Epithelial cell of prostate (primary cell): ENCODE measurements around the gene CEMP1.
A peak's percentile ranks its signal among the peaks of the same experiment; 100 is the strongest.
"Not testable (repeated sequence)": the region's sequence is repeated elsewhere in the genome, so short reads cannot be mapped to it uniquely, and the experiment has no call there.

ENCODE experiments used
- DNase-seq: peaks from one replicate; pipeline ENCODE4 v3.0.0-alpha.2; 2011; ENCODE audit warnings: low read depth, low spot score
- H3K27ac ChIP-seq: fragments of 450-650 bp; 2 replicates; pipeline ENCODE4 v1.5.1; 2017; ENCODE audit warnings: mild to moderate bottlenecking

Gene CEMP1

GRCh38 chr16:2531371-2531695 is at the start of gene CEMP1:
CEMP1 (minus strand) TSS chr16:2531408; CDS start chr16:2531073, 335 bp downstream.
- no peak for DNase-seq
- peak within 1 kb of the TSS; percentile 72 for H3K27ac ChIP-seq

- not testable (repeated sequence) for DNase-seq, H3K27ac ChIP-seq
These were observed 49.6 kb upstream of the CEMP1 start for GRCh38 chr16:2580818-2581217.

- DNase-seq, H3K27ac ChIP-seq: not testable (repeated sequence)
These were observed 48.9 kb upstream of the CEMP1 start for GRCh38 chr16:2580143-2580542.

GRCh38 chr16:2578905-2579304 is 47.7 kb upstream of the CEMP1 start:
- not testable (repeated sequence) for H3K27ac ChIP-seq, DNase-seq

- not testable (repeated sequence) for H3K27ac ChIP-seq, DNase-seq
These were observed 45.8 kb upstream of the CEMP1 start for GRCh38 chr16:2577044-2577443.

GRCh38 chr16:2575839-2576238 is 44.6 kb upstream of the CEMP1 start:
- not testable (repeated sequence) for DNase-seq, H3K27ac ChIP-seq

- DNase-seq, H3K27ac ChIP-seq: not testable (repeated sequence)
These were observed 41.5 kb upstream of the CEMP1 start for GRCh38 chr16:2572704-2573103.

GRCh38 chr16:2568573-2568972 is 37.4 kb upstream of the CEMP1 start:
- H3K27ac ChIP-seq, DNase-seq: not testable (repeated sequence)

GRCh38 chr16:2567506-2567905 is 36.3 kb upstream of the CEMP1 start:
- not testable (repeated sequence) for H3K27ac ChIP-seq

GRCh38 chr16:2560798-2561133 is 29.6 kb upstream of the CEMP1 start:
- H3K27ac ChIP-seq, DNase-seq: not testable (repeated sequence)

More at GRCh38 chr16:2567506-2567905, 36.3 kb upstream of the CEMP1 start:
- not testable (repeated sequence) for DNase-seq

GRCh38 chr16:2560131-2560797 is 29.1 kb upstream of the CEMP1 start:
- H3K27ac ChIP-seq = not testable (repeated sequence)

GRCh38 chr16:2557150-2557549 is 25.9 kb upstream of the CEMP1 start:
- not testable (repeated sequence) for H3K27ac ChIP-seq, DNase-seq

More at GRCh38 chr16:2560131-2560797, 29.1 kb upstream of the CEMP1 start:
- DNase-seq = not testable (repeated sequence)

- not testable (repeated sequence) for DNase-seq, H3K27ac ChIP-seq
These were observed 23.7 kb upstream of the CEMP1 start for GRCh38 chr16:2554709-2555425.

- peak overlapping the region; percentile 47 for H3K27ac ChIP-seq
- DNase-seq = not testable (repeated sequence)
These were observed 20.2 kb upstream of the CEMP1 start for GRCh38 chr16:2551420-2551889.

- DNase-seq = not testable (repeated sequence)
These were observed 19.2 kb upstream of the CEMP1 start for GRCh38 chr16:2550283-2550878.

GRCh38 chr16:2543771-2544170 is 12.6 kb upstream of the CEMP1 start:
- not testable (repeated sequence) for DNase-seq, H3K27ac ChIP-seq

More at GRCh38 chr16:2550283-2550878, 19.2 kb upstream of the CEMP1 start:
- H3K27ac ChIP-seq = not testable (repeated sequence)

GRCh38 chr16:2541409-2541808 is 10.2 kb upstream of the CEMP1 start:
- not testable (repeated sequence) for DNase-seq, H3K27ac ChIP-seq

GRCh38 chr16:2540912-2541311 is 9.7 kb upstream of the CEMP1 start:
- not testable (repeated sequence) for DNase-seq, H3K27ac ChIP-seq

- H3K27ac ChIP-seq, DNase-seq: not testable (repeated sequence)
These were observed 8.7 kb upstream of the CEMP1 start for GRCh38 chr16:2539845-2540458.

GRCh38 chr16:2539192-2539844 is 8.1 kb upstream of the CEMP1 start:
- not testable (repeated sequence) for DNase-seq

More at GRCh38 chr16:2539192-2539844, 8.1 kb upstream of the CEMP1 start:
- H3K27ac ChIP-seq = not testable (repeated sequence)
